CD8-positive, alpha-beta memory T cell (primary cell): ENCODE data around the gene SLC6A20. TPM values are rescaled to one million over a fixed set of nuclear protein-coding genes. Genes with fewer than 3 reads are reported as not detected.

Experiments
- CTCF ChIA-PET: fragments of 350-600 bp; sonication (Branson Sonifier 250); formaldehyde crosslinking; loops from one replicate; lab custom pipeline; 2021; ENCODE audit warnings: antibody characterized with exemption; lab: Charles Lee
- POLR2A ChIA-PET: fragments of 350-600 bp; sonication (Branson Sonifier 250); formaldehyde crosslinking; loops from one replicate; lab custom pipeline; 2021; ENCODE audit warnings: antibody characterized with exemption; lab: Charles Lee
- DNase-seq, 5 donors: peaks; one replicate each; pipeline versions ENCODE4 v3.0.0 to v3.0.0-alpha.2; 2020 to 2022; ENCODE audit warnings: mixed read lengths in 1 of 5
- H3K27ac ChIP-seq: one replicate; pipeline ENCODE4 v1.7.0; 2013; ENCODE audit warnings: low read depth, mild to moderate bottlenecking, low read length, moderate library complexity
- H3K27me3 ChIP-seq: 2 replicates; pipeline ENCODE4 v1.7.0; 2013; ENCODE audit warnings: low read length, mild to moderate bottlenecking; ENCODE audit not compliant: insufficient read depth, poor library complexity, severe bottlenecking
- H3K36me3 ChIP-seq: 2 replicates; pipeline ENCODE4 v1.7.0; 2013; ENCODE audit warnings: mild to moderate bottlenecking, low read length, moderate library complexity; ENCODE audit not compliant: insufficient read depth
- H3K4me1 ChIP-seq: 2 replicates; pipeline ENCODE4 v1.7.0; 2013; ENCODE audit warnings: mild to moderate bottlenecking, low read length, moderate library complexity; ENCODE audit not compliant: insufficient read depth
- H3K4me3 ChIP-seq: 2 replicates; pipeline ENCODE4 v1.7.0; 2013; ENCODE audit warnings: mild to moderate bottlenecking, low read length
- H3K9me3 ChIP-seq: 2 replicates; pipeline ENCODE4 v1.7.0; 2013; ENCODE audit warnings: mild to moderate bottlenecking, low read length
- H3K27ac Mint-ChIP-seq, 8 donors: one replicate each; pipeline ENCODE4 v1.8.0; 2020 to 2021; ENCODE audit warnings: mixed read lengths in 8 of 8, mild to moderate bottlenecking in 6 of 8, inconsistent platforms in 3 of 8, moderate library complexity in 3 of 8
- H3K27me3 Mint-ChIP-seq, 2 donors: one replicate each; pipeline ENCODE4 v1.8.0; 2020 to 2021; ENCODE audit warnings: mixed read lengths in 2 of 2, mild to moderate bottlenecking in 1 of 2, moderate library complexity in 1 of 2
- H3K36me3 Mint-ChIP-seq, 3 donors: one replicate each; pipeline ENCODE4 v1.8.0; 2020 to 2021; ENCODE audit warnings: mixed read lengths in 3 of 3, inconsistent platforms in 1 of 3, mild to moderate bottlenecking in 1 of 3
- H3K4me1 Mint-ChIP-seq, 3 donors: one replicate each; pipeline ENCODE4 v1.8.0; 2020 to 2021; ENCODE audit warnings: mixed read lengths in 3 of 3, inconsistent platforms in 1 of 3, mild to moderate bottlenecking in 1 of 3
- H3K4me3 Mint-ChIP-seq, 7 donors: one replicate each; pipeline ENCODE4 v1.8.0; 2020 to 2021; ENCODE audit warnings: mixed read lengths in 7 of 7, mild to moderate bottlenecking in 6 of 7, moderate library complexity in 4 of 7, inconsistent platforms in 2 of 7
- H3K9me3 Mint-ChIP-seq, 5 donors: one replicate each; pipeline ENCODE4 v1.8.0; 2020 to 2022; ENCODE audit warnings: mixed read lengths in 5 of 5, mild to moderate bottlenecking in 3 of 5, moderate library complexity in 2 of 5, inconsistent platforms in 1 of 5
- polyA plus RNA-seq: library from polyadenylated mRNA; unstranded; fragments of 300-500 nt; fragmentation: Illumina TruSeq; gene quantifications from one replicate; pipeline ENCODE4 v1.2.3, GENCODE V29; 2021
- total RNA-seq, 2 experiments: library from RNA; stranded (reverse); gene quantifications; one replicate each; pipeline ENCODE4 v1.2.3, GENCODE V29; 2021

SLC6A20 gene, protein sequence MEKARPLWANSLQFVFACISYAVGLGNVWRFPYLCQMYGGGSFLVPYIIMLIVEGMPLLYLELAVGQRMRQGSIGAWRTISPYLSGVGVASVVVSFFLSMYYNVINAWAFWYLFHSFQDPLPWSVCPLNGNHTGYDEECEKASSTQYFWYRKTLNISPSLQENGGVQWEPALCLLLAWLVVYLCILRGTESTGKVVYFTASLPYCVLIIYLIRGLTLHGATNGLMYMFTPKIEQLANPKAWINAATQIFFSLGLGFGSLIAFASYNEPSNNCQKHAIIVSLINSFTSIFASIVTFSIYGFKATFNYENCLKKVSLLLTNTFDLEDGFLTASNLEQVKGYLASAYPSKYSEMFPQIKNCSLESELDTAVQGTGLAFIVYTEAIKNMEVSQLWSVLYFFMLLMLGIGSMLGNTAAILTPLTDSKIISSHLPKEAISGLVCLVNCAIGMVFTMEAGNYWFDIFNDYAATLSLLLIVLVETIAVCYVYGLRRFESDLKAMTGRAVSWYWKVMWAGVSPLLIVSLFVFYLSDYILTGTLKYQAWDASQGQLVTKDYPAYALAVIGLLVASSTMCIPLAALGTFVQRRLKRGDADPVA
- total RNA-seq, result not detected
- polyA plus RNA-seq, result not detected

DNA sequence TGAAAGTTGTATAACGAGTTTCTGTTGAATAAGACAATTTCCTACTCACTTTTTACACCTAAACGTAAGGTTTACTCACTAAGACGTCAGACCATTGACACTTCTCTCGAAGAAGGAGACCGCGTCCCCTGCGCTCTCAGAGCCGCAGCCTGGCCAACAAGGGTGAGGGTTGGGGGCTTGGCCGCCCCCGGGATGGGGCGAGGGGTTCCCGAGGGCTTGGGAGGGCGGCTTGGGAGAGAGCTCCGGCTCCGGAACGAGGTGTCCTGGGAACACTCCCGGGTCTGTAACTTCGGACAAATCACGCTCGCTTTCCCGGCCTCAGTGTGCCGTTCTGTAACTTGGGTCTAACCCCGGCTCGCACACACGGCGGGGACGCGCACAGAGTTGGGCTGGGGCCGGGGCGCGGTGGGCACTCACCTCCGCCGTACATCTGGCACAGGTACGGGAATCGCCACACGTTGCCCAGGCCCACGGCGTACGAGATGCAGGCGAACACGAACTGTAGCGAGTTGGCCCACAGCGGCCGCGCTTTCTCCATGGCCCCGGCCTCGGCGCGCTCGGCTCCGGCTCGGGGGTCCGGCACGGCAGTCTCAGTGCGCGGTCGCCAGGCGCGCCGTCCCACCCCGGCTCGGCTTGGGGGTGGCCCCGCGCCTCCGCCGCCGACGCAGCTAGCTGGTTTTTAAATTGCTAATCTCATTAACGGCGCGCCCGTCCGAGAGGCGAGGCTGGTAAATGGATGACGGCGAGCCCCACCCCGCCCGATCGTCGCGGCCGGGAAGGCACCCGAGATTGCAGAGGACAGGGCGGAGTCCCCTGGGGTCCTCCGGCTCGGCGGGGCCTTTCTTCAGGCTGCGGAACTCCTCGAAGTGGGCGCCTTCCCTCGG is at the start of gene SLC6A20:
Gene SLC6A20 (minus strand): TSS at position 655 of the 884 bp plus-strand sequence. CDS start 117 bp downstream, at position 538.
- Histone ChIP-seq H3K4me3 (peak within 1 kb of the TSS; percentile 36), H3K27ac (no peak within 1 kb of the TSS), H3K9me3 (no peaks in the 10 kb centered on the region), H3K4me1 (peaks cover 11% of the 10 kb centered on the region), H3K27me3 (peaks cover 47% of the 10 kb centered on the region), H3K36me3 (no peaks in the 10 kb centered on the region)
- CTCF ChIA-PET, result no interaction called here
- POLR2A ChIA-PET, result no interaction called here
- Mint-ChIP-seq H3K27ac (peak within 1 kb of the TSS in 3 of 8 donors; percentile 35 to 63 (median 41)), H3K4me1 (peaks cover 7 to 16% (median 12%) of the 10 kb centered on the region in 3 donors), H3K4me3 (peak within 1 kb of the TSS; percentile 41 to 86 (median 75)), H3K9me3 (no peaks in the 10 kb centered on the region), H3K36me3 (no peaks in the 10 kb centered on the region), H3K27me3 (peaks cover 18 to 54% of the 10 kb centered on the region in 2 donors)
- peak in 1 of 5 donors; percentile 5 for DNase-seq

DNA sequence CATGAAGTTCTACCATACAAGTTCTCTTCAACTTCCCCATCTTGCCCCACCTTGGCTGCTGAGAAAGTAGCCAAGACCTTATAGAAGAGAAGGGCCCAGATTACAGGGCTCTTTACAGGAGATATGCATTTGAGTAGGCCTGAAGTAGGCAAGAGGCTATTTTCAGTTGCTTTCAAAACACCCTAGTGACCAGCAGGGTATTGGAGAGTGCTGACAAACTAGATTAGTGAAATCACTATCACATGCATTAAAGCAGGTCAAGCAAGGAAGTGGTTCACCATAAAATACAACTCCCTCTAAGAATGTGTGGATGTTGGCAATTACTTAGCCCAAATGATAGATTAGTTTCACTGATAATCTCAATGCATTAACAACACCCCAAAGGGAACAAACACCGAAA is 48.3 kb upstream of the SLC6A20 start:
- no peak overlapping the region for H3K4me3 Mint-ChIP-seq
- no peaks in the 10 kb centered on the region for H3K36me3 ChIP-seq
- H3K9me3 ChIP-seq, result no peaks in the 10 kb centered on the region
- H3K27me3 ChIP-seq, result no peaks in the 10 kb centered on the region
- peaks cover 15% of the 10 kb centered on the region for H3K4me1 ChIP-seq
- H3K27ac Mint-ChIP-seq, result peak overlapping the region in 1 of 8 donors; percentile 32
- CTCF ChIA-PET, result no interaction called here
- no peak for DNase-seq
- H3K9me3 Mint-ChIP-seq, result no peaks in the 10 kb centered on the region
- peaks cover 0 to 6% (median 1%) of the 10 kb centered on the region in 3 donors for H3K36me3 Mint-ChIP-seq
- no peak overlapping the region for H3K4me3 ChIP-seq
- no peak overlapping the region for H3K27ac ChIP-seq
- H3K4me1 Mint-ChIP-seq, result peaks cover 20 to 37% (median 21%) of the 10 kb centered on the region in 3 donors
- POLR2A ChIA-PET, result no interaction called here
- H3K27me3 Mint-ChIP-seq, result peaks cover 3 to 10% of the 10 kb centered on the region in 2 donors

DNA sequence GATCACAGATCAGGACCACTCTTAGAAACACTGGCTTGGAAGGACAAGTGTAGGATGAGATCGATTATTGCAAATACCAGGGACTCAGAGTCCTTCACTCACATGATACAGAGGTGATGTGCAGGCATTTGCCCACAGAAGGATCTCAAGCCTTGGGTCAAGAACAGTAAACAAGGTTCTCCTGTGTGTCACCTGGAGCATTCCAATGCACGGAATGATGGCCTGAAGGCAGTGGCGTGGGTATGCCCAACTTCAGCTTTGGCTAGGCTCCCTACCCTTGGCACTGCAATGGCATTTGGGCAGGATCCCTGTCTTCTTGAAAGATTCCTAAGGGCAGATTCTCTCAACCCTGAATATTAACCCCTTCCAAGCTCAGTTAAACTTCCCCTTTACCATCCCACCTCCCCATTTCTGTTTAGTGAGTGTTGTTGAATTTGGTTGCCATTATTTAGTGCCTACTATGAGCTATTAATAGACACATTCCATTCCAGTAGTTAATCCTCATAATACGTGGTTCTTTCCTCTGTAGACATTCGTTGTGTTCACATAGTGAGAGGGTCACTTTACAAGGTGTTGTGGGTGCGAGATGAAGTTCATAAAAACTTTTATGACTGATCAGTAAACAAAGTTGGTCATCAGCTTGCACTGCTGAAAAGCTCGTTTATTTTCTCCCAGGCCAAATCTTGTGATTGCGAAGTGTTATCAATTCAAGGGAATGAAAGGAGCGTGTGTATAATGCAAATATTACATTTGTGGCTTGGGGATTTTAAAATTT is 46.7 kb upstream of the SLC6A20 start:
- H3K27ac Mint-ChIP-seq, result peak overlapping the region in 3 of 8 donors; percentile 30 to 87 (median 61)
- H3K4me1 Mint-ChIP-seq, result peaks cover 20 to 43% (median 21%) of the 10 kb centered on the region in 3 donors

DNA sequence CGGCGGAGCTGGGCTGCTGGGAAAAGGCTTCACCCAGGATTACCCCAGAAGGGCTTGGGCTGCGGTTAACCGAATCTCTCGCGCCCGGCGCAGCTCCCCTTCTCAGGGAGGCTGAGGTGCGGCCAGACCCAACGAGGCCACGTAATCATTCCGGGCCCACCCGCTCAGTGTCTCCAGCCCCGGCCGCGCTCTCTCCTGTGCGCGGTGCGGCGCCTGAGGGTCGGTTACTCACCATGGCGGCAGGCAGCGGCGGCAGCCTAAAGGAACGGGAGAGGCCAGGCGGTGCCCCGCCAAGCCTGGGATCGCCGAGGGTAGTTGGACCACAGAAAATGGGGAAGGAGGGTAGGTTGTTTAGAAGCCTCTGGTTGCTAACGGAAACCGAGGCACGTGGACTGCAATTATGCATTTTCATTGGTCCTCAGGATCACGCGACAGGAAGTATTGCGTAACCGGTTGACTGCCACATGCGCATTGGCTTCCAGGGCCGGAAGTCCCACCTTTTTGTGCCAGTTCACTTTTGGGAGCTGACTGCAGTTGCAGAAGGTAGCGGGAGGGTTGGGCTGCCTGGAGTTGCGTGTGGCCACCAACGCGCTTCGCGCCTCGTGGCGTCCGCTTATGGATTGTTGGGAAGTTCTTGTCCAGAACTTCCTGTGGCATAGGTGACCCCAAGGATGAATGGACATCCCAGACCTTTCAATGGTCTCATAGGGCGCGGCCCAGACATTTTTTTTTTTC is 45.6 kb upstream of the SLC6A20 start, which contains the start of gene LZTFL1:
Gene LZTFL1 (minus strand): TSS at position 363 of the 735 bp plus-strand sequence. CDS start 128 bp downstream, at position 235.
- DNase-seq, result peak; percentile 74 to 95 (median 88)
- ChIA-PET POLR2A (interaction anchor here (0.6 to 1.4 kb wide), 4 partner anchors 14 to 30 kb away, joined by 3 to 4 read pairs (median 4); no protein-coding TSS in a partner anchor), CTCF (interaction anchor here (0.7 to 2.5 kb wide), 10 partner anchors 11 to 134 kb away, joined by 3 to 11 read pairs (median 3); no protein-coding TSS in a partner anchor)
- no peaks in the 10 kb centered on the region for H3K9me3 Mint-ChIP-seq
- H3K27me3 ChIP-seq, result no peaks in the 10 kb centered on the region
- peak within 1 kb of the TSS; percentile 78 for H3K4me3 ChIP-seq
- no peaks in the 10 kb centered on the region for H3K9me3 ChIP-seq
- H3K27me3 Mint-ChIP-seq, result peaks cover 0 to 6% of the 10 kb centered on the region in 2 donors
- peak within 1 kb of the TSS; percentile 87 to 98 (median 96) for H3K27ac Mint-ChIP-seq
- peaks cover 15% of the 10 kb centered on the region for H3K4me1 ChIP-seq
- peak within 1 kb of the TSS; percentile 91 to 98 (median 94) for H3K4me3 Mint-ChIP-seq
- peaks cover 20 to 44% (median 21%) of the 10 kb centered on the region in 3 donors for H3K4me1 Mint-ChIP-seq
- peaks cover under 1 to 14% (median 3%) of the 10 kb centered on the region in 3 donors for H3K36me3 Mint-ChIP-seq
- no peaks in the 10 kb centered on the region for H3K36me3 ChIP-seq
- H3K27ac ChIP-seq, result peak within 1 kb of the TSS; percentile 87

More for the DNA sequence above, 46.7 kb upstream of the SLC6A20 start:
- peaks cover 15% of the 10 kb centered on the region for H3K4me1 ChIP-seq
- H3K27ac ChIP-seq, result no peak overlapping the region
- H3K36me3 ChIP-seq, result no peaks in the 10 kb centered on the region
- Mint-ChIP-seq H3K27me3 (peaks cover 0 to 10% of the 10 kb centered on the region in 2 donors), H3K4me3 (peak overlapping the region in 3 of 7 donors; percentile 91 to 95 (median 94)), H3K9me3 (no peaks in the 10 kb centered on the region), H3K36me3 (peaks cover 0 to 8% (median 2%) of the 10 kb centered on the region in 3 donors)
- ChIA-PET POLR2A (interaction anchor here (1.4 kb wide), 1 partner anchor 22 kb away, joined by 4 read pairs; no protein-coding TSS in a partner anchor), CTCF (interaction anchor here (0.7 to 2.5 kb wide), 6 partner anchors 12 to 133 kb away, joined by 3 to 11 read pairs (median 3); no protein-coding TSS in a partner anchor)
- no peak for DNase-seq
- H3K9me3 ChIP-seq, result no peaks in the 10 kb centered on the region
- H3K4me3 ChIP-seq, result no peak overlapping the region
- no peaks in the 10 kb centered on the region for H3K27me3 ChIP-seq

DNA sequence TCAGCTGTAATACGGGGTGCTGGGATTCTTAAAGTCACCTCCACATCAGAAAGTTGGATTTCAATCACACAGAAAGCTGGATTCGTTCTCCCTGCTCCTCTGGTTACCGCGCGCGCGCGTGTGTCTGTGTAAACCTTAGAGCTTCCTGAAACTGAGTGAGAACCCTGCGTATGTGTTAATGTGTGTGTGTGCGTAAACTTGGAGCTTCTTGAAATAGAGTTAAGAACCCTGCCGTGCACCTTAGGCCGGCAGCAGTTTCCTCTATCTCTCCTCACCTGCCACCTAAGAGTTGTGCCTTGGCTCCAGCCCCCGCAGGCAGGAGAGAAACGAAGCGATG is 45.1 kb upstream of the SLC6A20 start:
- CTCF ChIA-PET, result interaction anchor here (0.7 to 2.5 kb wide), 8 partner anchors 16 to 135 kb away, joined by 3 to 11 read pairs (median 4); no protein-coding TSS in a partner anchor
- peak overlapping the region; percentile 87 to 98 (median 96) for H3K27ac Mint-ChIP-seq
- peaks cover 4 to 20% (median 7%) of the 10 kb centered on the region in 3 donors for H3K36me3 Mint-ChIP-seq
- H3K4me3 Mint-ChIP-seq, result peak overlapping the region; percentile 91 to 98 (median 94)
- no peak for DNase-seq
- Histone ChIP-seq H3K4me3 (peak overlapping the region; percentile 78), H3K4me1 (peaks cover 15% of the 10 kb centered on the region), H3K9me3 (no peaks in the 10 kb centered on the region), H3K27me3 (no peaks in the 10 kb centered on the region), H3K27ac (peak overlapping the region; percentile 87), H3K36me3 (no peaks in the 10 kb centered on the region)
- H3K27me3 Mint-ChIP-seq, result peaks cover 0 to 2% of the 10 kb centered on the region in 2 donors
- H3K4me1 Mint-ChIP-seq, result peaks cover 20 to 44% (median 21%) of the 10 kb centered on the region in 3 donors
- no peaks in the 10 kb centered on the region for H3K9me3 Mint-ChIP-seq
- POLR2A ChIA-PET, result interaction anchor here (0.9 to 1.2 kb wide), 2 partner anchors 31 to 40 kb away, joined by 3 read pairs; no protein-coding TSS in a partner anchor

DNA sequence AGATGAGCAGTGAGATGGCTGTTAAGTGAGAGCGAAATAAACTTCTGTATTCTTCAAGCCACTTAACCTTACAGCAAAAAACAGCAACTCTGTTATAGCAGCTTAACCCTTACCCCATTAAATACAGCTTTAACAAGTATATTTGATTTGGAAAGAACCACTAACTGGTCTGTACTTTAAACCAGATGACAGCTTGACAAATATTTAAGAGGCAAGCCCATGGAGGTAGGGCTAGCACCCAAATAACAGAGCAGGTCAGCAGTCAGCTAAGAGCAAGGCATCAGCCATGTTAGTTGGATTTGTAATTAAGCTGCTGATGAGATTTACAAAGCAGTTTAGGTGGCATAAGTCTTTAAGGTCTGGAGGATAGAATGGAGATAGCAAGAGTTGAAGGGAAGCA is 42.1 kb upstream of the SLC6A20 start:
- Mint-ChIP-seq H3K4me1 (peaks cover 20 to 32% (median 21%) of the 10 kb centered on the region in 3 donors), H3K4me3 (no peak overlapping the region), H3K27me3 (peaks cover 0 to 2% of the 10 kb centered on the region in 2 donors), H3K27ac (no peak overlapping the region), H3K9me3 (no peaks in the 10 kb centered on the region), H3K36me3 (peaks cover 7 to 38% (median 13%) of the 10 kb centered on the region in 3 donors)
- Histone ChIP-seq H3K4me3 (no peak overlapping the region), H3K27ac (no peak overlapping the region), H3K4me1 (peaks cover 15% of the 10 kb centered on the region), H3K9me3 (no peaks in the 10 kb centered on the region), H3K27me3 (no peaks in the 10 kb centered on the region), H3K36me3 (peaks cover 11% of the 10 kb centered on the region)
- ChIA-PET CTCF (no interaction called here), POLR2A (no interaction called here)
- no peak for DNase-seq
